Spleen (tissue), 11 donors: ENCODE data around the gene RBM20. TPM values are rescaled to one million over a fixed set of nuclear protein-coding genes. Genes with fewer than 3 reads are reported as not detected.

Source experiments
- DNase-seq: peaks from one replicate; pipeline ENCODE4 v3.0.0-alpha.2; 2020
- H3K27ac ChIP-seq, 8 donors: fragments of 200-600 bp; sonication (generic) in 7 of 8; 1 replicate in 4 of 8; 2 replicates in 4 of 8; pipeline versions ENCODE4 v1.5.0 to v1.8.0; 2016 to 2021; ENCODE audit warnings: inconsistent platforms in 4 of 8, mild to moderate bottlenecking in 4 of 8, moderate library complexity in 1 of 8
- H3K27me3 ChIP-seq, 7 donors: fragments of 200-600 bp; sonication (generic) in 6 of 7; replicated peaks in 1 of 7; 1 replicate in 4 of 7; 2 replicates in 3 of 7; pipeline versions ENCODE4 v1.5.0 to v1.8.0; 2016 to 2021; ENCODE audit warnings: inconsistent platforms in 3 of 7, mild to moderate bottlenecking in 1 of 7
- H3K36me3 ChIP-seq, 6 donors: fragments of 200-600 bp; sonication (generic) in 5 of 6; 1 replicate in 4 of 6; 2 replicates in 2 of 6; pipeline versions ENCODE4 v1.5.0 to v1.8.0; 2016 to 2021; ENCODE audit warnings: inconsistent platforms in 2 of 6
- H3K4me1 ChIP-seq, 6 donors: fragments of 200-600 bp; sonication (generic) in 5 of 6; 1 replicate in 3 of 6; 2 replicates in 3 of 6; pipeline versions ENCODE4 v1.5.0 to v1.8.0; 2016 to 2021; ENCODE audit warnings: inconsistent platforms in 3 of 6
- H3K4me3 ChIP-seq, 8 donors: fragments of 200-600 bp; sonication (generic) in 7 of 8; 1 replicate in 4 of 8; 2 replicates in 4 of 8; pipeline versions ENCODE4 v1.5.0 to v1.8.0; 2016 to 2021; ENCODE audit warnings: inconsistent platforms in 4 of 8, mild to moderate bottlenecking in 4 of 8, moderate library complexity in 2 of 8
- H3K9me3 ChIP-seq, 8 donors: fragments of 200-600 bp; sonication (generic) in 7 of 8; 1 replicate in 4 of 8; 2 replicates in 4 of 8; pipeline versions ENCODE4 v1.5.0 to v1.8.0; 2016 to 2021; ENCODE audit warnings: inconsistent platforms in 4 of 8
- CTCF ChIP-seq, 11 experiments: fragments of 200-600 bp in 7 of 11; fragments of 450-650 bp in 4 of 11; sonication (generic) in 4 of 11; IDR thresholded peaks in 8 of 11; conservative IDR thresholded peaks in 3 of 11; 1 replicate in 7 of 11; 2 replicates in 4 of 11; pipeline versions ENCODE4 v1.4.0 to v1.8.0; 2016 to 2021; ENCODE audit warnings: antibody characterized with exemption in 11 of 11, inconsistent platforms in 4 of 11, mild to moderate bottlenecking in 1 of 11
- POLR2A ChIP-seq, 3 donors: fragments of 450-650 bp; IDR thresholded peaks; one replicate each; pipeline ENCODE4 v1.5.1; 2017; ENCODE audit warnings: antibody characterized with exemption in 3 of 3, mild to moderate bottlenecking in 1 of 3
- POLR2AphosphoS5 ChIP-seq, 3 donors: sonication (generic); formaldehyde crosslinking; IDR thresholded peaks; one replicate each; pipeline ENCODE4 v1.5.1; 2017; ENCODE audit warnings: antibody characterized with exemption in 3 of 3
- WGBS, 5 donors: extraction: QIAGEN DNeasy Blood & Tissue Kit in 3 of 5; methylation state at CpG; one replicate each; pipeline versions ENCODE4 v1.1.5 to v1.1.7; 2013 to 2018; 5-methylcytosine and 5-hydroxymethylcytosine counted together
- intact Hi-C: fragments of 100-400 bp; cut with DNase I; formaldehyde crosslinking; loops from one replicate; pipeline ENCODE4 v1.15.0; 2023; ENCODE audit warnings: low total_unique reads
- polyA plus RNA-seq, 3 donors: library from polyadenylated mRNA; stranded (reverse); fragments of 200-250 nt; gene quantifications; one replicate each; pipeline ENCODE4 v1.2.1, GENCODE V29; 2013
- total RNA-seq, 7 donors: library from RNA; depleted of rRNA in 3 of 7; stranded (reverse); fragments of >200 nt in 3 of 7; fragmentation: NEBNext Ultra II Directional in 4 of 7; extraction: Animal tissue kit (Norgen Biotek cat#: 25700) in 4 of 7; gene quantifications; one replicate each; pipeline versions ENCODE4 v1.1.0 to v1.2.1, GENCODE V29; 2016 to 2021
- donor health status: healthy with polysubstance abuse.
- donor health status: DM: no; HTN: no; CAD: no; lungs with moderate emphysema.
- donor health status: DM: no; HTN: no; CAD: no.
- donor health status: Bipolar disorder and iron deficiency.
- donor health status: healthy.
- donor health status: DM: no; HTN: no; CAD: no.
- donor health status: DM: yes; HTN: yes; CAD: no.

RBM20 gene
- total and polyA plus RNA-seq, 10 donors: 0.04 to 0.72 (median 0.29) TPM; not detected in 1

- intact Hi-C loops: no loop called here
- TF ChIP-seq POLR2AphosphoS5 (IDR thresholded peaks at IDR 0.05) (no peak), POLR2A (IDR thresholded peaks at IDR 0.05) (no peak), CTCF (IDR thresholded peaks at IDR 0.05 in 8 of 11, conservative IDR thresholded peaks at IDR 0.05 in 3 of 11) (no peak)
- Histone ChIP-seq H3K36me3 (no peaks in the 10 kb centered on the region), H3K4me1 (peaks cover 3 to 27% (median 6%) of the 10 kb centered on the region in 6 donors), H3K9me3 (no peaks in the 10 kb centered on the region), H3K27me3 (no peaks in the 10 kb centered on the region), H3K27ac (no peak overlapping the region), H3K4me3 (no peak overlapping the region)
- WGBS, 5 donors: 27 to 48% (median 44%) methylated on average over 1 of the region's 1 CpG
- DNase-seq: no peak
Measured at GRCh38 chr10:110815354-110816004, 171.3 kb downstream of the RBM20 start.

GRCh38 chr10:110817614-110818013, 173.5 kb downstream of the RBM20 start:
- intact Hi-C loops: no loop called here
- Histone ChIP-seq H3K27ac (no peak overlapping the region), H3K4me1 (peaks cover 3 to 36% (median 10%) of the 10 kb centered on the region in 6 donors)

GRCh38 chr10:110818311-110819256, 174.4 kb downstream of the RBM20 start:
- Histone ChIP-seq H3K36me3 (no peaks in the 10 kb centered on the region), H3K27ac (no peak overlapping the region), H3K4me3 (no peak overlapping the region), H3K9me3 (no peaks in the 10 kb centered on the region), H3K4me1 (peaks cover 4 to 46% (median 11%) of the 10 kb centered on the region in 6 donors), H3K27me3 (no peaks in the 10 kb centered on the region)
- no peak for DNase-seq
- intact Hi-C loops: no loop called here
- TF ChIP-seq POLR2AphosphoS5 (IDR thresholded peaks at IDR 0.05) (no peak), CTCF (IDR thresholded peaks at IDR 0.05 in 8 of 11, conservative IDR thresholded peaks at IDR 0.05 in 3 of 11) (no peak), POLR2A (IDR thresholded peaks at IDR 0.05) (no peak)
- WGBS, 5 donors: 78 to 90% (median 85%) methylated on average over 8 of the region's 8 CpGs

More at GRCh38 chr10:110817614-110818013, 173.5 kb downstream of the RBM20 start:
- WGBS, 5 donors: 45 to 64% (median 48%) methylated on average over 4 of the region's 4 CpGs
- no peak for TF ChIP-seq POLR2A (IDR thresholded peaks at IDR 0.05)
- no peak for TF ChIP-seq POLR2AphosphoS5 (IDR thresholded peaks at IDR 0.05)
- TF ChIP-seq CTCF (IDR thresholded peaks at IDR 0.05 in 8 of 11, conservative IDR thresholded peaks at IDR 0.05 in 3 of 11): no peak
- H3K4me3 ChIP-seq: no peak overlapping the region
- H3K36me3 ChIP-seq: no peaks in the 10 kb centered on the region
- no peak for DNase-seq
- no peaks in the 10 kb centered on the region for H3K9me3 ChIP-seq
- H3K27me3 ChIP-seq: no peaks in the 10 kb centered on the region
